Ectodermal cell (in vitro differentiated cells): ENCODE measurements around the gene GM2A.
"Not testable (repeated sequence)": the region's sequence is repeated elsewhere in the genome, so short reads cannot be mapped to it uniquely, and the experiment has no call there.

Source experiments
- H3K27ac ChIP-seq: 2 replicates; pipeline ENCODE4 v1.7.0; 2013; ENCODE audit warnings: mild to moderate bottlenecking, low read depth, low read length; ENCODE audit not compliant: insufficient read depth, poor library complexity, severe bottlenecking
- H3K27me3 ChIP-seq: 2 replicates; pipeline ENCODE4 v1.7.0; 2013; ENCODE audit warnings: mild to moderate bottlenecking, low read length; ENCODE audit not compliant: insufficient read depth, control insufficient read depth, poor library complexity, severe bottlenecking
- H3K36me3 ChIP-seq: one replicate; pipeline ENCODE4 v1.7.0; 2013; ENCODE audit warnings: low read length; ENCODE audit not compliant: control insufficient read depth, insufficient read depth
- H3K4me1 ChIP-seq: one replicate; pipeline ENCODE4 v1.7.0; 2013; ENCODE audit warnings: low read length; ENCODE audit not compliant: control insufficient read depth, insufficient read depth
- H3K4me3 ChIP-seq: 2 replicates; pipeline ENCODE4 v1.7.0; 2013; ENCODE audit warnings: low read depth, low read length, control low read depth; ENCODE audit not compliant: insufficient read depth
- H3K9me3 ChIP-seq: 2 replicates; pipeline ENCODE4 v1.7.0; 2013; ENCODE audit warnings: mild to moderate bottlenecking, low read length, moderate library complexity; ENCODE audit not compliant: control insufficient read depth
- WGBS, 2 experiments: methylation state at CpG; one replicate each; pipeline ENCODE4 v1.1.7; 2013; ENCODE audit warnings: missing lambda C conversion rate in 2 of 2; 5-methylcytosine and 5-hydroxymethylcytosine counted together

The GM2A gene

GRCh38 chr5:151239237-151239861 is 13.6 kb upstream of the GM2A start:
- Histone ChIP-seq H3K36me3 (no peaks in the 10 kb centered on the region), H3K27me3 (no peaks in the 10 kb centered on the region), H3K27ac (no peak overlapping the region), H3K4me3 (no peak overlapping the region), H3K9me3 (no peaks in the 10 kb centered on the region), H3K4me1 (no peaks in the 10 kb centered on the region)
- WGBS, 2 experiments, result 36 to 37% methylated on average over 17 of the region's 17 CpGs

- not testable (repeated sequence) for H3K9me3 ChIP-seq, H3K4me1 ChIP-seq, H3K36me3 ChIP-seq, H3K27ac ChIP-seq, H3K27me3 ChIP-seq, H3K4me3 ChIP-seq
- WGBS, 2 experiments, result 92 to 93% methylated on average over 10 of the region's 10 CpGs
Measured at GRCh38 chr5:151240268-151240835, 12.6 kb upstream of the GM2A start.

- 93 to 95% methylated on average over 2 of the region's 2 CpGs for WGBS, 2 experiments
Measured at GRCh38 chr5:151240924-151241635, 11.9 kb upstream of the GM2A start.

GRCh38 chr5:151243127-151243526 is 9.9 kb upstream of the GM2A start:
- no peaks in the 10 kb centered on the region for H3K9me3 ChIP-seq
- WGBS, 2 experiments, result 90 to 92% methylated on average over 4 of the region's 4 CpGs
- H3K4me1 ChIP-seq, result no peaks in the 10 kb centered on the region
- H3K36me3 ChIP-seq, result no peaks in the 10 kb centered on the region
- no peaks in the 10 kb centered on the region for H3K27me3 ChIP-seq
- H3K4me3 ChIP-seq, result no peak overlapping the region
- no peak overlapping the region for H3K27ac ChIP-seq

More at GRCh38 chr5:151240924-151241635, 11.9 kb upstream of the GM2A start:
- Histone ChIP-seq H3K27ac (no peak overlapping the region), H3K4me3 (no peak overlapping the region), H3K36me3 (no peaks in the 10 kb centered on the region), H3K4me1 (no peaks in the 10 kb centered on the region), H3K9me3 (no peaks in the 10 kb centered on the region), H3K27me3 (no peaks in the 10 kb centered on the region)

- Histone ChIP-seq H3K27ac (no peak overlapping the region), H3K36me3 (no peaks in the 10 kb centered on the region), H3K9me3 (no peaks in the 10 kb centered on the region), H3K27me3 (no peaks in the 10 kb centered on the region), H3K4me3 (no peak overlapping the region), H3K4me1 (no peaks in the 10 kb centered on the region)
- WGBS, 2 experiments, result 91 to 95% methylated on average over 2 to 4 of the region's 4 CpGs
Measured at GRCh38 chr5:151243564-151243963, 9.4 kb upstream of the GM2A start.

- H3K4me3 ChIP-seq, result no peak overlapping the region
- no peaks in the 10 kb centered on the region for H3K4me1 ChIP-seq
Measured at GRCh38 chr5:151244206-151244605, 8.8 kb upstream of the GM2A start.

GRCh38 chr5:151245680-151246219 is 7.2 kb upstream of the GM2A start:
- 79 to 81% methylated on average over 4 of the region's 4 CpGs for WGBS, 2 experiments
- H3K4me3 ChIP-seq, result no peak overlapping the region
- no peak overlapping the region for H3K27ac ChIP-seq
- no peaks in the 10 kb centered on the region for H3K9me3 ChIP-seq
- H3K36me3 ChIP-seq, result no peaks in the 10 kb centered on the region
- H3K27me3 ChIP-seq, result no peaks in the 10 kb centered on the region
- no peaks in the 10 kb centered on the region for H3K4me1 ChIP-seq

More at GRCh38 chr5:151244206-151244605, 8.8 kb upstream of the GM2A start:
- 91 to 93% methylated on average over 3 of the region's 3 CpGs for WGBS, 2 experiments
- no peaks in the 10 kb centered on the region for H3K36me3 ChIP-seq
- H3K9me3 ChIP-seq, result no peaks in the 10 kb centered on the region
- H3K27ac ChIP-seq, result no peak overlapping the region
- H3K27me3 ChIP-seq, result no peaks in the 10 kb centered on the region

- Histone ChIP-seq H3K36me3 (no peaks in the 10 kb centered on the region), H3K9me3 (no peaks in the 10 kb centered on the region), H3K4me3 (no peak overlapping the region), H3K27ac (no peak overlapping the region), H3K27me3 (peaks cover 5% of the 10 kb centered on the region), H3K4me1 (peaks cover 2% of the 10 kb centered on the region)
- 82 to 90% methylated on average over 2 of the region's 2 CpGs for WGBS, 2 experiments
Measured at GRCh38 chr5:151248651-151249050, 4.3 kb upstream of the GM2A start.

GRCh38 chr5:151249281-151249680 is 3.7 kb upstream of the GM2A start:
- Histone ChIP-seq H3K27ac (no peak overlapping the region), H3K9me3 (no peaks in the 10 kb centered on the region), H3K4me1 (peaks cover 3% of the 10 kb centered on the region), H3K36me3 (no peaks in the 10 kb centered on the region), H3K27me3 (peaks cover 5% of the 10 kb centered on the region), H3K4me3 (no peak overlapping the region)
- 76 to 78% methylated on average over 5 of the region's 5 CpGs for WGBS, 2 experiments

- H3K36me3 ChIP-seq, result no peaks in the 10 kb centered on the region
- no peak overlapping the region for H3K27ac ChIP-seq
- H3K4me1 ChIP-seq, result peaks cover 3% of the 10 kb centered on the region
- no peaks in the 10 kb centered on the region for H3K9me3 ChIP-seq
- WGBS, 2 experiments, result 79 to 87% methylated on average over 10 of the region's 10 CpGs
- no peak overlapping the region for H3K4me3 ChIP-seq
- peaks cover 5% of the 10 kb centered on the region for H3K27me3 ChIP-seq
Measured at GRCh38 chr5:151250346-151251000, 2.5 kb upstream of the GM2A start.
